Kidney epithelial cell (primary cell): ENCODE data around the gene GRIP1. TPM values are rescaled to one million over a fixed set of nuclear protein-coding genes. Genes with fewer than 3 reads are reported as not detected.

Experiments
- DNase-seq: peaks from one replicate; pipeline ENCODE4 v3.0.0-alpha.2; 2010; ENCODE audit warnings: low read depth
- H3K27me3 ChIP-seq: 2 replicates; pipeline ENCODE4 v1.6.0; 2011; ENCODE audit warnings: low read length; ENCODE audit not compliant: control insufficient read depth, insufficient read depth
- H3K36me3 ChIP-seq: 2 replicates; pipeline ENCODE4 v1.5.1; 2011; ENCODE audit warnings: low read length; ENCODE audit not compliant: control insufficient read depth, insufficient read depth
- H3K4me3 ChIP-seq: 2 replicates; pipeline ENCODE4 v1.5.1; 2011; ENCODE audit warnings: low read depth, mild to moderate bottlenecking, control low read depth, low read length
- CTCF ChIP-seq: IDR thresholded peaks from 2 replicates; pipeline ENCODE4 v1.5.1; 2011; ENCODE audit warnings: mild to moderate bottlenecking, moderate library complexity, low read length, control low read depth, inconsistent platforms; ENCODE audit not compliant: insufficient read depth, poor library complexity, severe bottlenecking
- total RNA-seq: library from RNA; depleted of rRNA; stranded (reverse); fragments of >200 nt; gene quantifications from 2 replicates; pipeline ENCODE4 v1.2.3, GENCODE V29; 2015

The GRIP1 gene
- total RNA-seq, 1 donor from 2014 or later, result 4.2 TPM

- H3K4me3 ChIP-seq, result no peak overlapping the region
- no peak for TF ChIP-seq CTCF
- DNase-seq, result no peak
Observed at GRCh38 chr12:66648033-66648735, 30.7 kb downstream of the GRIP1 start.

GRCh38 chr12:66647034-66647691 is 31.7 kb downstream of the GRIP1 start:
- Histone ChIP-seq H3K4me3 (no peak overlapping the region), H3K27me3 (no peaks in the 10 kb centered on the region), H3K36me3 (no peaks in the 10 kb centered on the region)
- TF ChIP-seq CTCF, result no peak
- peak; percentile 95 for DNase-seq

More at GRCh38 chr12:66648033-66648735, 30.7 kb downstream of the GRIP1 start:
- Histone ChIP-seq H3K27me3 (no peaks in the 10 kb centered on the region), H3K36me3 (no peaks in the 10 kb centered on the region)

GRCh38 chr12:66644151-66644550 is 34.7 kb downstream of the GRIP1 start:
- no peak for TF ChIP-seq CTCF
- DNase-seq, result no peak
- Histone ChIP-seq H3K27me3 (no peaks in the 10 kb centered on the region), H3K4me3 (no peak overlapping the region), H3K36me3 (no peaks in the 10 kb centered on the region)

- no peak for TF ChIP-seq CTCF
Observed at GRCh38 chr12:66640691-66641460, 38.0 kb downstream of the GRIP1 start.

DNA sequence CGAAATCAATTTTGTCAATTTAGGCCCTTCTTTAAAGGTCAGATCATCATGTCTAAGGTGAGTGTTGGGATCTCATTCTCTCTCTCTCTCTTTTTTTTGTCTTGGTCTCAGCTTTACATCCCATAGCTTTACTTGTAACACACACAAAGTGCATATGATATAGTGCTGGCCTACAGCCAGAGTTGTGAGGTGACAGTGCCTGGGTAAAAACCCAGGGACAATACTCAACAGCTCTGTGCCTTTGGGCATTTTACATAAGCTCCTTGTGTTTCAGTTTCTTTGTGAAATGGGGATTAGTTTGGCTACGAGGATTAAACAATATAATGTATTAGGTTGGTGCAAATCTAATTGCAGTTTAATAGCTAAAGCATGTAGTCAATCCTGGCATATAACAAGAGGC is 40.2 kb downstream of the GRIP1 start:
- no peak overlapping the region for H3K4me3 ChIP-seq
- DNase-seq, result no peak
- no peaks in the 10 kb centered on the region for H3K27me3 ChIP-seq
- no peaks in the 10 kb centered on the region for H3K36me3 ChIP-seq
- no peak for TF ChIP-seq CTCF

More at GRCh38 chr12:66640691-66641460, 38.0 kb downstream of the GRIP1 start:
- Histone ChIP-seq H3K4me3 (no peak overlapping the region), H3K27me3 (no peaks in the 10 kb centered on the region), H3K36me3 (no peaks in the 10 kb centered on the region)
- DNase-seq, result no peak
